Measurements from ENCODE around the gene SMTNL2.
"Not testable (repeated sequence)": the region's sequence is repeated elsewhere in the genome, so short reads cannot be mapped to it uniquely, and the experiment has no call there.

Gene SMTNL2

GRCh38 chr17:4635823-4636375, 51.6 kb downstream of the SMTNL2 start:
- TF ChIP-seq CTCF (IDR thresholded peaks at IDR 0.05) = no peak
- H3K4me3 ChIP-seq = no peak overlapping the region
- no peak for DNase-seq (ENCODE audit: low spot score)
- no peak overlapping the region for H3K27ac ChIP-seq

GRCh38 chr17:4636474-4637100, 52.3 kb downstream of the SMTNL2 start:
- TF ChIP-seq CTCF (IDR thresholded peaks at IDR 0.05) = no peak
- Histone ChIP-seq H3K4me3 (no peak overlapping the region), H3K27ac (no peak overlapping the region)
- no peak for DNase-seq (ENCODE audit: low spot score)

- not testable (repeated sequence) for H3K4me3 ChIP-seq; H3K27ac ChIP-seq; DNase-seq (ENCODE audit: low spot score)
Observed at GRCh38 chr17:4638766-4639165, 54.4 kb downstream of the SMTNL2 start.

GRCh38 chr17:4639301-4640059, 55.2 kb downstream of the SMTNL2 start:
- H3K27ac ChIP-seq; DNase-seq (ENCODE audit: low spot score); H3K4me3 ChIP-seq: not testable (repeated sequence)

GRCh38 chr17:4640569-4641188, 56.4 kb downstream of the SMTNL2 start:
- not testable (repeated sequence) for DNase-seq (ENCODE audit: low spot score); H3K27ac ChIP-seq

GRCh38 chr17:4641297-4642195, 57.2 kb downstream of the SMTNL2 start, which contains the start of gene ALOX15:
Gene ALOX15, minus strand, starts transcription at chr17:4641678. Its CDS starts 27 bp downstream, at chr17:4641651.
- TF ChIP-seq CTCF (IDR thresholded peaks at IDR 0.05) = no peak
- Histone ChIP-seq H3K4me3 (no peak within 1 kb of the TSS), H3K27ac (no peak within 1 kb of the TSS)
- no peak for DNase-seq (ENCODE audit: low spot score)

More at GRCh38 chr17:4640569-4641188, 56.4 kb downstream of the SMTNL2 start:
- H3K4me3 ChIP-seq = not testable (repeated sequence)

- H3K4me3 ChIP-seq = no peak overlapping the region
- H3K27ac ChIP-seq = no peak overlapping the region
- DNase-seq (ENCODE audit: low spot score) = no peak
- TF ChIP-seq CTCF (IDR thresholded peaks at IDR 0.05) = no peak
Observed at GRCh38 chr17:4642286-4642685, 58.0 kb downstream of the SMTNL2 start.

GRCh38 chr17:4643676-4644075, 59.3 kb downstream of the SMTNL2 start:
- no peak for TF ChIP-seq CTCF (IDR thresholded peaks at IDR 0.05)
- DNase-seq (ENCODE audit: low spot score) = no peak
- Histone ChIP-seq H3K4me3 (no peak overlapping the region), H3K27ac (no peak overlapping the region)

All from coronary artery (tissue), 2 donors.